CD14-positive monocyte (primary cell): Measurements from ENCODE around the gene MLLT3. TPM values are rescaled to one million over a fixed set of nuclear protein-coding genes. Genes with fewer than 3 reads are reported as not detected.

Source experiments
- DNase-seq, 3 donors: peaks; one replicate each; pipeline ENCODE4 v3.0.0-alpha.2; 2011 to 2022
- H2AFZ ChIP-seq: 2 replicates; pipeline ENCODE4 v1.6.0; 2012; ENCODE audit warnings: mild to moderate bottlenecking, low read depth, low read length, inconsistent platforms; ENCODE audit not compliant: insufficient read depth, poor library complexity, severe bottlenecking
- H3K27ac ChIP-seq, 2 donors: 1 replicate in 1 of 2; 2 replicates in 1 of 2; pipeline ENCODE4 v1.5.1; 2012 to 2013; ENCODE audit warnings: low read length in 2 of 2, control low read depth in 1 of 2, inconsistent platforms in 1 of 2, low read depth in 1 of 2, mild to moderate bottlenecking in 1 of 2
- H3K27me3 ChIP-seq, 2 donors: one replicate each; pipeline versions ENCODE4 v1.6.0 to v1.6.1; 2011 to 2013; ENCODE audit warnings: low read length in 2 of 2; ENCODE audit not compliant: control insufficient read depth in 2 of 2, insufficient read depth in 2 of 2
- H3K36me3 ChIP-seq, 2 donors: replicated peaks in 1 of 2; 1 replicate in 1 of 2; 2 replicates in 1 of 2; pipeline versions ENCODE4 v1.5.1 to v1.6.1; 2012 to 2013; ENCODE audit warnings: low read length in 2 of 2, control low read depth in 1 of 2, inconsistent platforms in 1 of 2, mild to moderate bottlenecking in 1 of 2; ENCODE audit not compliant: insufficient read depth in 2 of 2, control insufficient read depth in 1 of 2
- H3K4me1 ChIP-seq, 2 donors: 1 replicate in 1 of 2; 2 replicates in 1 of 2; pipeline versions ENCODE4 v1.5.1 to v1.6.1; 2012 to 2013; ENCODE audit warnings: low read length in 2 of 2, control low read depth in 1 of 2, inconsistent platforms in 1 of 2, mild to moderate bottlenecking in 1 of 2, moderate library complexity in 1 of 2; ENCODE audit not compliant: insufficient read depth in 2 of 2, control insufficient read depth in 1 of 2
- H3K4me2 ChIP-seq: replicated peaks from 2 replicates; pipeline ENCODE3; 2012; ENCODE audit warnings: low read length, moderate library complexity, mild to moderate bottlenecking; ENCODE audit not compliant: poor library complexity, severe bottlenecking; ENCODE audit errors: extremely low read depth
- H3K4me3 ChIP-seq, 3 experiments: fragments of 200-600 bp in 1 of 3; sonication (generic) in 1 of 3; replicated peaks in 1 of 3; 1 replicate in 2 of 3; 2 replicates in 1 of 3; pipeline ENCODE4 v1.5.1; 2011 to 2013; ENCODE audit warnings: low read length in 3 of 3, mild to moderate bottlenecking in 3 of 3, control low read depth in 2 of 3, low read depth in 2 of 3, inconsistent platforms in 1 of 3, moderate library complexity in 1 of 3
- H3K79me2 ChIP-seq: 2 replicates; pipeline ENCODE4 v1.6.0; 2012; ENCODE audit warnings: mild to moderate bottlenecking, control low read depth, inconsistent platforms, low read length, moderate library complexity; ENCODE audit not compliant: insufficient read depth
- H3K9ac ChIP-seq: 2 replicates; pipeline ENCODE4 v1.6.0; 2017; ENCODE audit warnings: low read length, mild to moderate bottlenecking; ENCODE audit not compliant: insufficient read depth, poor library complexity, severe bottlenecking
- H3K9me3 ChIP-seq, 2 donors: replicated peaks in 1 of 2; 1 replicate in 1 of 2; 2 replicates in 1 of 2; pipeline versions ENCODE4 v1.5.1 to v1.6.1; 2012 to 2013; ENCODE audit warnings: low read length in 2 of 2, control low read depth in 1 of 2; ENCODE audit not compliant: control insufficient read depth in 1 of 2, insufficient read depth in 1 of 2
- H4K20me1 ChIP-seq: 2 replicates; pipeline ENCODE4 v1.6.0; 2012; ENCODE audit warnings: mild to moderate bottlenecking, low read length, control low read depth, moderate library complexity; ENCODE audit not compliant: insufficient read depth
- H3K27ac Mint-ChIP-seq, 7 donors: one replicate each; pipeline ENCODE4 v1.8.0; 2020; ENCODE audit warnings: mild to moderate bottlenecking in 7 of 7, mixed read lengths in 7 of 7, moderate library complexity in 6 of 7, inconsistent platforms in 2 of 7
- H3K27me3 Mint-ChIP-seq, 3 donors: one replicate each; pipeline ENCODE4 v1.8.0; 2021 to 2022; ENCODE audit warnings: low read depth in 3 of 3, mild to moderate bottlenecking in 3 of 3, mixed read lengths in 3 of 3, moderate library complexity in 3 of 3, inconsistent platforms in 1 of 3
- H3K36me3 Mint-ChIP-seq, 2 donors: one replicate each; pipeline ENCODE4 v1.8.0; 2020; ENCODE audit warnings: mixed read lengths in 2 of 2, inconsistent platforms in 1 of 2, mild to moderate bottlenecking in 1 of 2
- H3K4me1 Mint-ChIP-seq: one replicate; pipeline ENCODE4 v1.8.0; 2020; ENCODE audit warnings: mild to moderate bottlenecking, mixed read lengths
- H3K4me3 Mint-ChIP-seq, 2 donors: one replicate each; pipeline ENCODE4 v1.8.0; 2020; ENCODE audit warnings: mild to moderate bottlenecking in 2 of 2, mixed read lengths in 2 of 2, moderate library complexity in 1 of 2
- H3K9me3 Mint-ChIP-seq, 7 donors: one replicate each; pipeline ENCODE4 v1.8.0; 2020 to 2022; ENCODE audit warnings: mixed read lengths in 7 of 7, mild to moderate bottlenecking in 6 of 7, moderate library complexity in 6 of 7, inconsistent platforms in 2 of 7
- CTCF ChIP-seq: fragments of 200-600 bp; IDR thresholded peaks from one replicate; pipeline ENCODE4 v1.8.0; 2022; ENCODE audit warnings: antibody characterized with exemption, mild to moderate bottlenecking
- WGBS: methylation state at CpG from one replicate; pipeline ENCODE4 v1.1.5; 2013; ENCODE audit warnings: missing lambda C conversion rate; ENCODE audit not compliant: insufficient coverage; 5-methylcytosine and 5-hydroxymethylcytosine counted together
- intact Hi-C, 2 donors: fragments of 100-400 bp; cut with micrococcal nuclease; formaldehyde crosslinking; loops; one replicate each; pipeline versions ENCODE4 v1.15.0 to v1.15.1; 2023
- polyA plus RNA-seq, 3 donors: library from polyadenylated mRNA; depleted of rRNA in 1 of 3; unstranded in 2 of 3; stranded (reverse) in 1 of 3; fragments of 300-500 nt in 2 of 3; fragments of >200 nt in 1 of 3; fragmentation: Illumina TruSeq in 2 of 3; gene quantifications; 1 replicate in 2 of 3; 2 replicates in 1 of 3; pipeline ENCODE4 v1.2.3, GENCODE V29; 2012 to 2021

MLLT3 gene
- polyA plus RNA-seq, 3 donors, result 0.81 to 2.3 (median 1.5) TPM

GRCh38 chr9:20472342-20473045 lies 149.8 kb downstream of the MLLT3 start:
- no peak for TF ChIP-seq CTCF
- no peak for DNase-seq
- Histone ChIP-seq H3K4me3 (no peak overlapping the region), H3K9ac (no peak overlapping the region), H3K27me3 (no peaks in the 10 kb centered on the region), H3K27ac (no peak overlapping the region), H3K4me2 (no peak overlapping the region), H3K9me3 (no peaks in the 10 kb centered on the region), H4K20me1 (no peaks in the 10 kb centered on the region), H3K36me3 (no peaks in the 10 kb centered on the region), H3K79me2 (no peaks in the 10 kb centered on the region), H2AFZ (no peak overlapping the region), H3K4me1 (no peaks in the 10 kb centered on the region)
- intact Hi-C loops, result no loop called here
- Mint-ChIP-seq H3K27me3 (no peaks in the 10 kb centered on the region), H3K36me3 (no peaks in the 10 kb centered on the region), H3K4me1 (no peaks in the 10 kb centered on the region), H3K4me3 (no peak overlapping the region), H3K27ac (no peak overlapping the region), H3K9me3 (no peaks in the 10 kb centered on the region)
- WGBS, result no CpG with 5 or more reads among the region's 2 CpGs

DNA sequence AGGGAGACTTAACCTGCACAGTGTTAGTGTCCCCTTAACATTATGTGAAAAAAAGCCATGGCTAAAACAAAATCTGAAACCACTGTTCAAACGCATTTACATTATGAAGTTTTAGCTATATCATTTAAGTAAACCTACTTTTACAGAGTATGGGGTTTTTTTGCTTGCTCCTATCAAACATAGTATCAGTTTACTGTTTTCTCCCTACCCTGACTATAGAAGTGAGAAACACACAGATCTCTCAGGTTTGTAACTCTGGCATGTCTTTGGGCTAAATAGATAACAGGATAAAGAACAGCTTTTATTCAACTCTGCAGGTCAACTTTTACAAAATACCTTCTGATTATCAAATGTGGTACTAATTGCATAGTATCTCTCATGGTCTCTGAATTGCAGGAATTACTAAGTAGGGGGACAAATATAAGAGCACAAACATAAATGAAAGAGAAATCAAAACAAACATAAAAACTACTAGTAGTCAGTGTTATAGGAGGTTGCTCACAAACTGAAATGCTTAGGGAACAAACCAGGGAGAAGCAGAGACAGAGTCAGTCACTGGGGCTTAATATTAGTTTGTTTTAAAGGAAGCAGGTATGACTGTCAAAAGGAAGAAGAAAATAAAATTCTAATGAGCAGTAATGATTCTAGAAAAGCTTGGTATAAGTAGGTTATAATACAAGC lies 155.8 kb downstream of the MLLT3 start:
- intact Hi-C loops, result no loop called here
- Mint-ChIP-seq H3K27ac (no peak overlapping the region), H3K4me1 (no peaks in the 10 kb centered on the region), H3K27me3 (no peaks in the 10 kb centered on the region), H3K36me3 (no peaks in the 10 kb centered on the region), H3K4me3 (no peak overlapping the region), H3K9me3 (no peaks in the 10 kb centered on the region)
- H3K4me3 ChIP-seq, result no peak overlapping the region
- no peaks in the 10 kb centered on the region for H3K4me1 ChIP-seq
- TF ChIP-seq CTCF, result no peak
- no peak overlapping the region for H3K27ac ChIP-seq
- H3K27me3 ChIP-seq, result no peaks in the 10 kb centered on the region
- H3K79me2 ChIP-seq, result no peaks in the 10 kb centered on the region
- no peak overlapping the region for H3K4me2 ChIP-seq
- H3K9me3 ChIP-seq, result no peaks in the 10 kb centered on the region
- no peaks in the 10 kb centered on the region for H3K36me3 ChIP-seq
- DNase-seq, result no peak
- no peak overlapping the region for H3K9ac ChIP-seq
- no peak overlapping the region for H2AFZ ChIP-seq
- WGBS, result no CpG with 5 or more reads among the region's 1 CpG
- H4K20me1 ChIP-seq, result no peaks in the 10 kb centered on the region
